DLD1 (cell line): ENCODE data around the gene AKNA.

Source experiments
- in situ Hi-C: cut with HindIII; loops from 2 replicates; pipeline ENCODE4 v1.10.0; 2017; ENCODE audit warnings: low sequenced_read_pairs

The AKNA gene, protein sequence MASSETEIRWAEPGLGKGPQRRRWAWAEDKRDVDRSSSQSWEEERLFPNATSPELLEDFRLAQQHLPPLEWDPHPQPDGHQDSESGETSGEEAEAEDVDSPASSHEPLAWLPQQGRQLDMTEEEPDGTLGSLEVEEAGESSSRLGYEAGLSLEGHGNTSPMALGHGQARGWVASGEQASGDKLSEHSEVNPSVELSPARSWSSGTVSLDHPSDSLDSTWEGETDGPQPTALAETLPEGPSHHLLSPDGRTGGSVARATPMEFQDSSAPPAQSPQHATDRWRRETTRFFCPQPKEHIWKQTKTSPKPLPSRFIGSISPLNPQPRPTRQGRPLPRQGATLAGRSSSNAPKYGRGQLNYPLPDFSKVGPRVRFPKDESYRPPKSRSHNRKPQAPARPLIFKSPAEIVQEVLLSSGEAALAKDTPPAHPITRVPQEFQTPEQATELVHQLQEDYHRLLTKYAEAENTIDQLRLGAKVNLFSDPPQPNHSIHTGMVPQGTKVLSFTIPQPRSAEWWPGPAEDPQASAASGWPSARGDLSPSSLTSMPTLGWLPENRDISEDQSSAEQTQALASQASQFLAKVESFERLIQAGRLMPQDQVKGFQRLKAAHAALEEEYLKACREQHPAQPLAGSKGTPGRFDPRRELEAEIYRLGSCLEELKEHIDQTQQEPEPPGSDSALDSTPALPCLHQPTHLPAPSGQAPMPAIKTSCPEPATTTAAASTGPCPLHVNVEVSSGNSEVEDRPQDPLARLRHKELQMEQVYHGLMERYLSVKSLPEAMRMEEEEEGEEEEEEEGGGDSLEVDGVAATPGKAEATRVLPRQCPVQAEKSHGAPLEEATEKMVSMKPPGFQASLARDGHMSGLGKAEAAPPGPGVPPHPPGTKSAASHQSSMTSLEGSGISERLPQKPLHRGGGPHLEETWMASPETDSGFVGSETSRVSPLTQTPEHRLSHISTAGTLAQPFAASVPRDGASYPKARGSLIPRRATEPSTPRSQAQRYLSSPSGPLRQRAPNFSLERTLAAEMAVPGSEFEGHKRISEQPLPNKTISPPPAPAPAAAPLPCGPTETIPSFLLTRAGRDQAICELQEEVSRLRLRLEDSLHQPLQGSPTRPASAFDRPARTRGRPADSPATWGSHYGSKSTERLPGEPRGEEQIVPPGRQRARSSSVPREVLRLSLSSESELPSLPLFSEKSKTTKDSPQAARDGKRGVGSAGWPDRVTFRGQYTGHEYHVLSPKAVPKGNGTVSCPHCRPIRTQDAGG (N-terminal part only)

DNA sequence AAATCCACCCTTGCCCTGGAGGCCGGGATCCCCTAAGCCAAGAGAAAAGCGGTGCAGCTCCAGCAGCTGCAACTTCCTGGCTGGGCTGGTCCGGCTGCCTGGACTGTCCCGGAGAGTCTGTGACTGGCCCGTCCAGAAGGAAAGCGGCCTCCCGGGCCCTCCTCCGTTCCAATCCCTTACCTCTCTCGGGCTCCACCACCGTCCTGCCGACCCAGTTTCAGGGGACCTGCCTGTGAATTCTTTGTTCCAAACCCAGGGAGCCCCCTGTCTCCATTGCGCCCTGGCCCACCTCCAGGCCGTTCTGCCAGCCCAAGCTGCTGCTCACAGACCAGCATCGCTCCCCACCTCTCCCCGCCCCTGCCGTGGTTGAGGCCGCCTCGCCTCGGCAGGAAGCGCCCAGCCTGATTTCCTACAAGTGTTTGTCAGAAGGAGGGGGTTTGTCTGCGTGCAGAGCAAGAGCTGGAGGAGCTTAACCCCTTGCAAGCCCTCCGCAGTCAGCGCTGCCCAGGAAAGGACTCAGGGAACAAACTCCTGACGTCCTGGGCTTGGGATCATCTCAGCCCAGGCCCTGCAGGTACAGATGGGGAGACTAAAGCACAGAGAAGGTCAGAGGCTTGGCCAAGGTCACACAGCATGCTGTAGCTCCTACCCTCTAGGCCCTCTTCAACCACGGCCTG is at the start of gene AKNA:
TSS of gene AKNA (minus strand) at position 303 of the 677 bp plus-strand sequence. CDS start 6,649 bp downstream, outside the sequence.
- in situ Hi-C loops: loop anchor here (5.0 kb wide), 1 partner anchor 281 kb away; no protein-coding TSS in a partner anchor

DNA sequence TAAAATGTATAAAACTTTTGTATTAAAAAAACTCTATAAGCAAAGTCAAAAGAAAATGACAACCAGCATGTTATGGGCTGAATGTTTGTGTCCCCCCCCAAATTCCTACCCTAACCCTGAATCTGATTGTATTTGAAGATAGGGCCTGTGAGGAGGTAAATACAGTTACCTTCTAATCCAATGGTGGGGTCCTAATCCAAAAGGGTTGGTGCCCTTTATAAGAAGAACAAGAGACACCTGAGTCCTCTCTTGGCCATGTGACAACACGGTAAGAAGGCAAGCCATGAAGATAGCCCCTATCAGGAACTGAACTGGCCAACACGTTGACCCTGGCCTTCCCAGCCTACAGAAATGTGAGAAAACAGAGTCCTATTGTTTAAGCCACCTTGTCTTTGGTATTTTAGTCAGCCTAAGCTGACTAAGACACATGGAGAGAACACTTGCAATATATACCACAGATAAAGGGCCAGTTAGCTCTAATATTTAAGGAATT is 49.7 kb upstream of the AKNA start:
- in situ Hi-C loops: loop anchor here (25.0 kb wide), 1 partner anchor 575 kb away; no protein-coding TSS in a partner anchor

DNA sequence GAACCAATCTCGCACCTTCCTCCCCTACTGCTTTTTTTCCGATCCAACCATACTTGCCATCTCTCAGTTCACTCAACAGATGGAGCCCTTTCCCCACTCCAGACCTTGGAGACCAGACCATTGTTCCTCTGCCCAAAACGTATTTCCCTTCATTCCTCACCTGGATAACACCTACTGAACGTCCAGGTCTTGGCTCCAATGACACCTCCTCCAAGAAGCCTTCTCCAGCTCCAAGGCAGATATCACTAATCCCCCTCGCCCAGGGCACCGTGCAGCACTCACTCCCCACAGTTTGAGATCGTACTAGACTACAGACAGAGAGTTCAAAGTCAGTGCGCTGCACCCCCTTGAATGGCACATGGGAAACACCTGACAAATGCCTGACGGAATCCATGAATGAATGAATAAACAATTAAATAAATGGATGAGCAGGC is 47.1 kb upstream of the AKNA start:
- in situ Hi-C loops: loop anchor here (25.0 kb wide), 1 partner anchor 577 kb away; no protein-coding TSS in a partner anchor

DNA sequence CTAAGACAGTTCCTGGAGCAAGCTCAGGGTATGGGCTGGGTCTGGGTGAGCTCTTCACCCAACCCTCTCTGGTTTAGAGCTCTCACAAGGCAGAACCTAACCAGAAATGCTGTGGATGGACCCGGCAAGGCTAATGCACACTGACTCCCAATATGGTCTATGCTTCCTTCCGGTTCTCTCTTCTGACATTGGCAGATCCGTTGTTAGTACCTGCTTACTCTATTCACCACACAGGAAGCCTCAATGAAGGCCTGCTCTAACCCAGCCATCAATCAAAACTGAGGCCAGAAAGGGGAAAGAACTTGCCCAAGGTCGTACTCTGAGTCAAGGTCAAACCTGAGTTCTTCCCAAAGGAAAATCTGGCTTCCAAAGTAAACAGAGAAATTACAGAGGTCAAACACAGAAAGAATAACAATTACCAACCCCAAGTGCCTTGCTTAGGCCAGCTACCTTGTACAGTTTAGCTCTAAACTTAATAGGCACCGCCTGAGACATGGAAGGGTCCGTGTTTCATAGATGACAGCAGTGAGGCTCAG is 46.0 kb upstream of the AKNA start:
- in situ Hi-C loops: loop anchor here (25.0 kb wide), 1 partner anchor 579 kb away; no protein-coding TSS in a partner anchor

DNA sequence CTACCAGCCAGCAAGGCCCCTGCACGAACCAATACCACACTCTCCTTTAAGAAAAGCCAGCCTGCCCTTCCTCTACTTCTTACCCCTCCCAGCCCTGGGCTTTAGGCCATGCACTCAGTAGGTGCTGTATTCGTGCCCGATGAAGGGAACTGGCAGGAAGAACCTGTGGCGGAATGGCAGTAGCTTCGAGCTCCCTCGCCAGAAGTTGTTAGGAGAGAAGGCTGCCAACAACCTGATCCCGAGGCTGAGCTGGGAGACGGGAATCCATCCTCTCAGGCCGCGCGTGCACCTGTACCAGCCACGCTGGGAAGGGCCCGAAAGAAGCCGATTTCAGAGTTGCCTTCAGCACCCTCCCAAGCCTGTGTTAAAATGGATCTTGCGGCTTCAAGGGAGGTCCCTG is 45.3 kb upstream of the AKNA start:
- in situ Hi-C loops: loop anchor here (25.0 kb wide), 1 partner anchor 579 kb away; no protein-coding TSS in a partner anchor

DNA sequence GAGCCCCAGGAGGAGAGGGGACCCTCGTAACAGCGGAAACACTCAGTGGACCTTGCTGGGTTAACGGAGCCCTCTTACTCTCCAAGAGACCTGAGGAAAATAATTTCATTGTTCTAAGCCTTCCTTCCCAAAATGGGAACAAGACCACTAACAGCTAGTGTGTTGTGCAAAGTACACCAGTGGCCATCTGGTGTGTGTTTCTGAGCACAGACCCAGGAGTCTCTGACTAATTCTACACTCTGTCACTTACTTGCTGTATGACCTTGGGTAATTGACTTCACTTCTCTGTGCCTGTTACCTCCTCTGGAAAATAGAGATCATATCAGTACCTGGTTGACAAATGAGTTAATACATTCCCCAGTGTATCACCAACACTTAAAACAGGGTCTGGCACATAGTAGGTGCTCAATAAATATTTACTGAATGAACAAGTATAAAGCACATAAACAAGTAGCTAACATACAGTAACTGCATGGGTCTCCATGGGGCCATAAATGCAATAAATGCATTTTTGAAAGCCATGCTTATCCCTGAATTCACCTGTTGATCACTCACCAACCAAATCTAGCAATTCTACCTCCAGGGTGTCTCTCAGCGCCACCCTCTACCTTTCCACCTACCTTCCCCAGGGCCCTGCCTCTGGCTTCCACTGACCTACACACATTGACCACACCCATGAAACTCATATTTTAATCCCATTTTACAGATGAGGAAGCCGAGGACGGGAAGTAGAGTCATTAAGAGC is 44.7 kb upstream of the AKNA start:
- in situ Hi-C loops: loop anchor here (25.0 kb wide), 1 partner anchor 580 kb away; no protein-coding TSS in a partner anchor

DNA sequence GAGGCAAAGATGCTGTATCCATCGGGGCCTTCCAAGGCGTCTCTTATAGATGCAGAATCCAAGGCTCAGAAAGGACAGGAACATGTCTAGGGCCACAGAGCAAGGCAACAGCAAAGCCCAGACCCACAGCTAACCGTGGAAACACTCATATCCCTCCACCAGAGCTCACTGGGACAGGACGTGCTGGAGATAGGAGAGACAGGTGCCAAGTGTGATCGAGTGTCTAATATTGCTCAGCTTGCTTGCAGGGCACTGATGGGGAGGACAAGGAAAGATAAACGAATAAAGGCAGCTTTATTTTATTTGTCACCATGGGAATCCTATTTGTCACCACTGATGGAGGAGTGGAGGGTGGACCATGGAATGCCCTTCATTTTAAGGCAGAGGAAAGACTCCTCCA is 44.0 kb upstream of the AKNA start:
- in situ Hi-C loops: loop anchor here (25.0 kb wide), 1 partner anchor 581 kb away; no protein-coding TSS in a partner anchor

DNA sequence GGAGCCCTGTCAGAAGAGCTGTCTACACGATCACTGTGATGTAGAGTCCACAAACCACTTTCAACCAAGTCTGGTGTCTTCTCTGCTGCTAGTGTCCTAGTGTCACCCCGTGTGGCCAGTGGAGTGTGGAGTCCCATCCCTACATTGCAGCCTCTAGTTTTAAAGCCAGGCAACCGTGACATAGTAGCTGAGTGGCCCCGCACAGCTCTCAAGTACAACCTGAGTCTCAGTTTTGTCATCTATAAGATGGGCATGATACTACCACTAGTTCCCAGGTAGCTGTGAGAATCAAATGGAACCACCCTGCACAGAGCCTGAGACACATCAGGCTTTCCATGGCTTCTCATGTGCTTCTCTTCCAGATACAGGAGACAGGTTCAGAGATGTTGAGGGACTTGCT is 43.2 kb upstream of the AKNA start:
- in situ Hi-C loops: loop anchor here (25.0 kb wide), 1 partner anchor 581 kb away; no protein-coding TSS in a partner anchor

DNA sequence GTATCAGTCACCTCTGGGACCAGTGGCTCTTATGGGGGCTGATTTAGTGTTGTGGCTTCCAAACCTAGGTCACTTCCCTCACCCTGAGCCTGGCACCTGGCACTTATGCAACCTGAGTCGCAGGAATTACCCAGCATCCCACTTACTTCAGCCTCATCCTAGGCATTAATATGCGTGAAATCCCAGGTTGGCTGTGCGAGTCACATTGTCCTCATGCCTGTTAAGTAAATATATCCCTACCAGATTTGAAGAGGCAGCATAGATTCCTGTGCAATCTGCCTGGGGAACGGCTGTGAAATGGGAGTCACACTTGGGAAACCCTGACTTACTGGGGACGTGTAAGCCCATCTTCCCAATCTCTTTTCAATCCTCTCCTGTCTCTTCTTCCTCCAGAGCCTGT is 42.7 kb upstream of the AKNA start:
- in situ Hi-C loops: loop anchor here (25.0 kb wide), 1 partner anchor 582 kb away; no protein-coding TSS in a partner anchor

DNA sequence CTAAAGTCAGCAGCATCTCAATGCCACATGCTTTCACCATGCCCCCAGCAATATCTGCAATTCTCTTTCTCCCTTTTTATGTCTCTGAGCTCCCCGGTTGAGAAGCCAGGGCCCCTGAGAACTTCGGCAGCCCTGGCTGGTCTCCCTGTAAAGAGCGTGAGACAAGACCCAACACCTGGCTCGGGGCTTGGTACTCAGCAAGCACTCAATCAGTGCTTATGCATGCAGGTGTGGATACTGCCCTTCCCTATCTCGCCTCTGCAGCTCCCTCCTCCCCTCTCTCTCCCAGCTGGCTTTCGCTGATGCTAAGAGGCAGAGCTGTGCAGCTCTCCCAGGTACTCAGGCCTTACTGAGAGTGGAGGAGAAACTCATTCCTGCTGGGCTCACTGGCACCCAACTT is 41.7 kb upstream of the AKNA start:
- in situ Hi-C loops: loop anchor here (25.0 kb wide), 1 partner anchor 583 kb away; no protein-coding TSS in a partner anchor

DNA sequence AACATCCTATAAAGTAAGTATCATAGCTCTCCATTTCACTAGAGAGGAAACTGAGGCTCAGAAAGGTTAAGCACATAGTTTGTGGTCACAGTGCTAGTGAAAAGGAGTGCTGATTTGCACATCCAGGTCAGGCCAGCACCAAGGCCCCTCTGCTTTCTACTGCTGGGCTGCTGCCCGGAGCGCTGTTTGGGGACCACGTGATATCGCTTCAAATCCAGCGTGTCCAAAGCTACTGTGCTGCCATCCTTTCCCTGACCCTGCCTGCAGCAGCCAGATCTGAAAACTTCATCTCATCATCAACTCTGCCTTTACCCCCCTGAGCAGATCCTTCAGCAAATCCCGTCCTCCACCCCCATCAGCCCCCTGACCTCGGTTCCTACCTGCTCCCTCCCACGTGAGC is 40.7 kb upstream of the AKNA start:
- in situ Hi-C loops: loop anchor here (25.0 kb wide), 1 partner anchor 584 kb away; no protein-coding TSS in a partner anchor

DNA sequence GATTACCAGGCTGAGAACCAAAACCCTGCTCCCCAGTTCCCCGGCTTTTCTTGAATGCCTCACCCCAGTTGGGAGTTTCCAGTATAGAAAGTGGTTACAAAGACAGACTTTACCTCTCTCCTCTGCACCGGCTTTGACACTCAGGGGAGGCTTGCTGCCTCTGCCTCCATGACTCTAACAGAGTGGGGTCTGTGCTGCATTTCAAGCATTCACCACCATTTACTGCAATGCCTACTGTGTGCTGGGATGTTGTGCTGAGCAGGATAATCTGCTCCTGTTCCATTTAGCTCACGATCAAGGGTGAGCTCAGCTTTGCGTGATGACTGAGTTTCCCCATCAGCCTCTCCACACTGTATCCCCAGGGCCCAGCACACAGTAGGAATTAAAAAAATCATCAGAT is 39.9 kb upstream of the AKNA start:
- in situ Hi-C loops: loop anchor here (25.0 kb wide), 1 partner anchor 585 kb away; no protein-coding TSS in a partner anchor

DNA sequence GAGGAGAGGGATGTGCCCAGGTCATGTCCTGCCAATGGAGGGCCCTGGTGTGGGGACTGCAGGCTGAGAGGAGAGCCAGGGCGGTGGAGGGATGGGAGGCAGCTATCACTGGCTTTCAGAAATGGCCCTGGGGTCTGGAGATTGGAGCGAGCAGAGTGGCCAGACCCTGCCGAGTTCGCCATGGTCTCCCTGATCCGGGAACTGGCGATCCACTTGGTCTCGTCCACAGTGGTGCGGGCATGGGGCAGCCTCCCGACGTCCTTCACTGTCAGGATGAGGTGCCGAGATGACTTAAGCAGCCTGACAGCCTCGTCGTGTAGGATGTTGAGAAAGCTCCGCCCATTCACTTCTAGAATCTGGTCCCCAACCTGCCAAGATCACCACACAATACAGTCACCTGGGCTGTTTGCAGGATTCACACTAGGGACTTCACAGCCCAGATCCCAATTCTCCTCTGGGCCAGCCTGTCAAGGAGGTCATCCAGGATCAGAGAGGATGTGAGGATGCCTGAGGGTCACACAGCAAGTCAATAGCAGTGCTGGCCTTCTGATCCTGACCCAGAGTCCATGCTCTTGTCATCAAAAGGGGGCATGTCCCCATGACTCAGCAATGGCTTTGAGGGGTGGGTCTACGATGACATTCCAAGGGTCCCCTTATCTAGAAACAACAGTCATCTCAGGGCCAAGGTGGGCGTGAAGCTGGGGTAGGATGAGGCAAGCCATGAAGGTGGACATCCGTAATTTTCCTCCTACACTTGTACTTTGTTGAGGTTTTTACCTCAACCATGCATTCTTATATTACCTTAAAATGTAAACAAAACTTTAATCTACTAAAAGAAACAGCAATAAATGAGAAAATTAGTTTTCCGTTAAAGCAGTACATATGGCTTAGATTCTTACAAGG is 38.5 kb upstream of the AKNA start:
- in situ Hi-C loops: loop anchor here (25.0 kb wide), 1 partner anchor 586 kb away; no protein-coding TSS in a partner anchor

DNA sequence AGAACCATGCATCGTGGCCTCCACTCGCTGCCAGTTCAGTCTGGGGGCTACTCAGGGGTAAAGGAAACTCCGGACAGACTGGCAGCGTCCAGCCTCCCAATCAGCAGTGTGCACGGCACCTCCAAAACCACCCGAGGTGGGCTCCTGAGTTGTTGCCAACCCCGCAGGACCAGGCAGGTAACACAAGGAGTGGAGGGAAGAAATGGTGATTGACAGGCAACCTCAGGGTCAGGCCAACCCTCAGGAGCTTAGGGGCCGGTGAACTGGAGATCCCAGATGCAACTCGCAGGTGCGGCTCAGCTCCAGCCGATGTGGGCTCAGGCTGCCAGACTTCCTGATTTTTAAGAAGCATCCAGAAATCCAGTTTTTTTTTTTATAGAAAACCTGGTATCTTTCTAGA is 37.3 kb upstream of the AKNA start:
- in situ Hi-C loops: loop anchor here (25.0 kb wide), 1 partner anchor 587 kb away; no protein-coding TSS in a partner anchor

DNA sequence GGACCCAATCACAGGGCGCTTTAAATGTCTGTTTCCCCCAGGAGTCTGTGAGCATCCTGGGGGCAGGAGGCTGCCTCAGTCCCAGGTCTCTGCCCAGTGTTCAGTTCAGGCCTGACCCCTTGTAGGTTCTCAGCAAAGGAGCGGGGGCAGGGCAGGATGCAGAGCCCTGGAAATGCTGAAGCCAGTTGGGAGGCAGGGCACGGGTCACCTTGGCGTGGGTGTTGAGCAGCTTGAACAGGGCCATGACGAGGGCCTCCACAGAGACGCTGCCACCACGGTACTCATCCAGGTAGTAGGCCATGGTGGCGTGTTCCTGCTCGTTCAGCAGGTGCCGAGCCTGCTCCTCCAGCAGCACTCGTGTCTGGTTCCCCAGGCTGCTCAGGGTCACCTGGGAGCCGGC is 36.3 kb upstream of the AKNA start:
- in situ Hi-C loops: no loop called here

DNA sequence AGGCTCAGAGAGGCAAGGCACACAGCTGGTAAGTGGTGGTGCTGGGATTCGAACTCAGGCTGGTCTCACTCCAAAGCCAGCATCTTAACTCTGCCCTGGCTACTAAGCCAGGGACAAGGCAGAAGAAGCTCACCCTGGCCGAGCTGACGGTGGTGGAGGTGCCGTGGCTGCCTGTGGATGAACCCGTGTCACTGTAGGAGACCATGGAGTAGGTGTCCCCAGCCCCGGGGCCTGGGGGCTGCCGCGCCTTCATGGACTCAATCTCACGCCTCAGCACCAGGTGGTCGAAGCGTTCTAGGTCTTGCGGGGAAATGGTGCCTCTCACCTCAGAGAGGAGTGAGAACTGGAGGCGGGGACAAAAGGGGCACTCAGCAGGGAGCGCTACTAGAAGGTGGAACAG is 35.4 kb upstream of the AKNA start:
- in situ Hi-C loops: no loop called here

DNA sequence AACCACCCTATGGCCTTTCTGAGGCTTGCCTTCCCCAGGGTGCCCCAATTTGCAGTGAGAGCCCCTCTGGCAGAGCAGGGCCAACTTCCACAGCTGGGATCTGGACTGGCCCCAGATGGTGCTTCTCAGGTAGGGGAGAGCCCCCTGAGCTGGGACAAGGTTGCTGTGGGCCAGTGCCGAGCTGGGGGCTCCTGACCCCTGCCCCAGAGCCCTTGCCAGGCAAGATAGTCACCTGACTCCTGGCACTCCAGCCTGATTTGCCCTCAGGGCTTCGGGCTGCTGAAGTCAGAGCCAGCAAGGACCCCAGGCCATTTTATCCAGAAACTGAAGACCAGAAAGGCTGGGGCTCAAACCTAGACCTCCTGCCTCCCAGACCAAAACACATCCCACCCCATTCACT is 33.4 kb upstream of the AKNA start:
- in situ Hi-C loops: no loop called here
